ENCODE measurements around the gene DDX56. TPM values are rescaled to one million over a fixed set of nuclear protein-coding genes. Genes with fewer than 3 reads are reported as not detected.
"Not testable (repeated sequence)": the region's sequence is repeated elsewhere in the genome, so short reads cannot be mapped to it uniquely, and the experiment has no call there.

Gene DDX56
- total and polyA plus RNA-seq, 5 donors from 2014 or later, result 42.3 to 108 (median 47.8) TPM

DNA sequence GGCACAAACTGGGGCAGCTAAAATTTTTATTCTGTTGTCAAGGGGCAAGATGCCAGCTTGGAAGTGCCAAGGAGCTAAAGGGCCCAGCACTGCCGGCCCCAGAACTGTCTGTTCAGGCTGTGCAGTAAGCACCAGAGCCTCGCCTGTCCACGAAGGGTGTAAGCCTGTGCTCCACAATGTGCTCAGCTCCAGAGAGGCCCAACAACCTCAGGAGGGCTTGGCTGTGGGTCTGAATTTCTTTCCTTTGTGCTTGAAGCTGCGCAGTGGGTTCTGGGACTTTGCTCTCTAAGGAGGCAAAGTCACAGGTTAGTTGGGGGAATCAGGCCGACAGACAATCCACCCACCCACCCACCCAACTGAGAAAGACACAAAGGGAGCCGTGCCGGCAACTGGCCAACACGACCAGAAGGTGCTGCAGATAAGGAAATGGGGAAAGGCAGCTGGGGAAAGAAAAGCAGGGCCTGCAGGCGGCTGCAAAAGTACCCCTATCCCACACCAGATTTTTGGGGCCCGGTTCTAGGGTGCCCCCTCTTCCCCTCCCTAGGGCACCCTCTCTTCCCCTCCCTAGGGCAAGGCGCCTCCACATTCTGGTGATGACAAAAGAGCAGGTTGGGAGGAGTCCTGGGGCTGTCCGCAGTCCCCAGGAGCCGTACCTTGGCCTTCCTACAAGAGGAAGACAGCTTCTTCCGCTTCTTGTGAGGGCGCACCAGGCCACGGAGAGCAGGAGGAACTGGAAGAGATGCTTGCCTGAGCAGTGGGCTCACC, 7.7 kb downstream of the DDX56 start:
- Histone ChIP-seq H3K4me3 (ENCODE audit: low read depth, low read length) (no peak overlapping the region), H3K27me3 (ENCODE audit: control insufficient read depth, insufficient read depth, low read length) (no peaks in the 10 kb centered on the region), H3K4me1 (ENCODE audit: control insufficient read depth, insufficient read depth, low read length, poor library complexity, severe bottlenecking) (no peaks in the 10 kb centered on the region), H3K36me3 (ENCODE audit: control insufficient read depth, insufficient read depth, low read length) (peaks cover 59% of the 10 kb centered on the region), H3K9me3 (ENCODE audit: control insufficient read depth in 2 of 2, low read length in 2 of 2) (no peaks in the 10 kb centered on the region), H3K27ac (ENCODE audit: insufficient read depth, low read length, poor library complexity, severe bottlenecking) (no peak overlapping the region)
- Mint-ChIP-seq H3K36me3 (peaks cover 32% of the 10 kb centered on the region), H3K4me1 (peaks cover 0 to 18% (median 11%) of the 10 kb centered on the region in 4 donors), H3K4me3 (peak overlapping the region in 1 of 4 donors; percentile 68), H3K9me3 (no peaks in the 10 kb centered on the region), H3K27ac (peak overlapping the region; percentile 8 to 86 (median 75)), H3K27me3 (no peaks in the 10 kb centered on the region)
- ATAC-seq (ENCODE audit: low read depth in 2 of 2) (peak; percentile 16 to 34), DNase-seq (no peak)

- no peaks in the 10 kb centered on the region for H3K4me1 ChIP-seq (ENCODE audit: control insufficient read depth, insufficient read depth, low read length, poor library complexity, severe bottlenecking)
- Mint-ChIP-seq H3K4me3 (peak overlapping the region in 1 of 4 donors; percentile 68), H3K27me3 (no peaks in the 10 kb centered on the region), H3K9me3 (no peaks in the 10 kb centered on the region), H3K4me1 (peaks cover 0 to 18% (median 11%) of the 10 kb centered on the region in 4 donors), H3K27ac (peak overlapping the region; percentile 49 to 86 (median 75)), H3K36me3 (peaks cover 32% of the 10 kb centered on the region)
- H3K27ac ChIP-seq (ENCODE audit: insufficient read depth, low read length, poor library complexity, severe bottlenecking), result no peak overlapping the region
- H3K36me3 ChIP-seq (ENCODE audit: control insufficient read depth, insufficient read depth, low read length), result peaks cover 51% of the 10 kb centered on the region
- DNase-seq, result peak; percentile 42 to 60 (median 55)
- H3K4me3 ChIP-seq (ENCODE audit: low read depth, low read length), result no peak overlapping the region
- ATAC-seq (ENCODE audit: low read depth in 2 of 2), result peak; percentile 80 to 84
- no peaks in the 10 kb centered on the region for H3K9me3 ChIP-seq (ENCODE audit: control insufficient read depth in 2 of 2, low read length in 2 of 2)
- no peaks in the 10 kb centered on the region for H3K27me3 ChIP-seq (ENCODE audit: control insufficient read depth, insufficient read depth, low read length)
Observed at GRCh38 chr7:44565097-44565794, 8.5 kb downstream of the DDX56 start.

DNA sequence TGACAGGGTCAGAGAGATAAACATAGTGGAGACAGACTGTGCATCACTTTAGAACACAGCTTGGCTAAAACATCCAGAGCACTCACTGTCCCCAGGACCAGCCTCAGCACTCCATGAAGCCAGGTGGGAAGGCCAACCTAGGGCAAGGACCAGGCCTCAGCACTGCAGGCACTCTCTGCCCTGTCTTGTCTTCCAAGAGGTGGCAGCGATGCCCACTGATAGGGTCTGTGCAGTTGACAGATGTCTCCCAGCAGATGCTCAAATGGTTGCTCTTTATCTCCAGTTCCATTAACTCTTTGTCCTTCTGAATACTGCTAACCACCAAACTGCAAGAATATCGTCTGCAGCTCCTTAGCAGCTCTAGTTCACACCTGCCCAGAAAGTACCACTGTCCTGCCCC, 9.1 kb downstream of the DDX56 start:
- ATAC-seq (ENCODE audit: low read depth in 2 of 2) (no peak), DNase-seq (no peak)
- H3K4me3 ChIP-seq (ENCODE audit: low read depth, low read length), result no peak overlapping the region
- Mint-ChIP-seq H3K36me3 (peaks cover 28% of the 10 kb centered on the region), H3K27ac (peak overlapping the region in 2 of 3 donors; percentile 49 to 75), H3K4me3 (no peak overlapping the region), H3K27me3 (no peaks in the 10 kb centered on the region), H3K4me1 (peaks cover 0 to 18% (median 11%) of the 10 kb centered on the region in 4 donors), H3K9me3 (no peaks in the 10 kb centered on the region)
- H3K36me3 ChIP-seq (ENCODE audit: control insufficient read depth, insufficient read depth, low read length), result peaks cover 45% of the 10 kb centered on the region
- no peaks in the 10 kb centered on the region for H3K9me3 ChIP-seq (ENCODE audit: control insufficient read depth in 2 of 2, low read length in 2 of 2)
- no peaks in the 10 kb centered on the region for H3K27me3 ChIP-seq (ENCODE audit: control insufficient read depth, insufficient read depth, low read length)
- H3K4me1 ChIP-seq (ENCODE audit: control insufficient read depth, insufficient read depth, low read length, poor library complexity, severe bottlenecking), result no peaks in the 10 kb centered on the region
- no peak overlapping the region for H3K27ac ChIP-seq (ENCODE audit: insufficient read depth, low read length, poor library complexity, severe bottlenecking)

- Histone ChIP-seq H3K4me1 (ENCODE audit: control insufficient read depth, insufficient read depth, low read length, poor library complexity, severe bottlenecking) (no peaks in the 10 kb centered on the region), H3K36me3 (ENCODE audit: control insufficient read depth, insufficient read depth, low read length) (peaks cover 32% of the 10 kb centered on the region), H3K27ac (ENCODE audit: insufficient read depth, low read length, poor library complexity, severe bottlenecking) (no peak overlapping the region), H3K4me3 (ENCODE audit: low read depth, low read length) (no peak overlapping the region), H3K9me3 (ENCODE audit: control insufficient read depth in 2 of 2, low read length in 2 of 2) (no peaks in the 10 kb centered on the region), H3K27me3 (ENCODE audit: control insufficient read depth, insufficient read depth, low read length) (no peaks in the 10 kb centered on the region)
- Mint-ChIP-seq H3K4me1 (peaks cover 0 to 15% (median 10%) of the 10 kb centered on the region in 4 donors), H3K4me3 (no peak overlapping the region), H3K27me3 (no peaks in the 10 kb centered on the region), H3K9me3 (no peaks in the 10 kb centered on the region), H3K27ac (peak overlapping the region in 2 of 3 donors; percentile 35 to 36), H3K36me3 (peaks cover 16% of the 10 kb centered on the region)
- ATAC-seq (ENCODE audit: low read depth in 2 of 2) (no peak), DNase-seq (no peak)
Observed at GRCh38 chr7:44563171-44563679, 10.5 kb downstream of the DDX56 start.

DNA sequence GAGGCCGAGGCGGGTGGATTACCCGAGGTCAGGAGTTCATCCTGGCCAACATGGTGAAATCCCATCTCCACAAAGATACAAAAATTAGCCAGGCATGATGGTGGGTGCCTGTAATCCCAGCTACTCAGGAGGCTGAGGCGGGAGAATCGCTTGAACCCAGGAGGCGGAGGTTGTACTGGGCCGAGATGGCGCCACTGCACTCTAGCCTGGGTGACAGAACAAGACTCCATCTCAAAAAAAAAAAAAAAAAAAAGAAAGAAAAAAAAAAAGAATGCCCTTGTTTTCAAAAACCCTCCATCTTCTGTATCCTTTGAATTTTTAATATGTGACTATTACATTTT, 11.1 kb downstream of the DDX56 start:
- not testable (repeated sequence) for ATAC-seq (ENCODE audit: low read depth in 2 of 2); H3K9me3 ChIP-seq (ENCODE audit: control insufficient read depth in 2 of 2, low read length in 2 of 2); H3K4me1 ChIP-seq (ENCODE audit: control insufficient read depth, insufficient read depth, low read length, poor library complexity, severe bottlenecking); H3K27me3 ChIP-seq (ENCODE audit: control insufficient read depth, insufficient read depth, low read length); H3K4me3 ChIP-seq (ENCODE audit: low read depth, low read length); DNase-seq; H3K27ac Mint-ChIP-seq; H3K27ac ChIP-seq (ENCODE audit: insufficient read depth, low read length, poor library complexity, severe bottlenecking); H3K4me3 Mint-ChIP-seq; H3K27me3 Mint-ChIP-seq; H3K9me3 Mint-ChIP-seq
- H3K36me3 ChIP-seq (ENCODE audit: control insufficient read depth, insufficient read depth, low read length), result peaks cover 25% of the 10 kb centered on the region
- Mint-ChIP-seq H3K36me3 (peaks cover 12% of the 10 kb centered on the region), H3K4me1 (peaks cover 0 to 14% (median 9%) of the 10 kb centered on the region in 4 donors)

DNA sequence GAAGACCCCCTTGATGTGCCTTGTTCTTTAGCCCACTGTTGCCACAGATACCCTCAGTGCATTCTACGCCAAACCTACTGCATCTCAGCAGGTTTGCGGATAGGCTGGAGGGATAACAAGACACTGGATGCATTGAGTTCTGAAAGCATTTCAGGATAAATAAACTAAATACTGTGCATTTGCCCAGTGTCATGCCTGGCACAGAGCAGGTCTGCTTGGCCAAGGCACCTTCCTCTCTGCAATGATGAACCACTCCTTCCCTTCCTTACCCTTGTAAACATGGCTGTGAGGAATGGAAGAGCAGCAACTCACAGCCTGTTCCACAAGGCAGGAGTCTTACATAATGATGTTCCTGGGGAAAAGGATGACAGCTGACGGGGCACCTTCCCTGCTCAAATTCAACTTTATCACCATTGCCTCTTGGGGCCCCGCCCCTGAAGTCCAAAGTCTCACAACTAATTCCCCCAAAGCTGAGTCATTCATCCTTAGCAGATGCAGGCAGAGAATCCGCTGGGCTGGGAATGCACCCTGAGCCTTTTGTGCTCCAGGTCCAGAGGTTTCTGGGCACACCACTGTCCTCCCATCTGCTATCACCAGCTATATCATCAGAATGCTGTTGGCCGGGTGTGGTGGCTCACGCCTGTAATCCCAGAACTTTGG, 11.6 kb downstream of the DDX56 start:
- Mint-ChIP-seq H3K27ac (no peak overlapping the region), H3K9me3 (no peaks in the 10 kb centered on the region), H3K36me3 (peaks cover 7% of the 10 kb centered on the region), H3K27me3 (peaks cover 4% of the 10 kb centered on the region), H3K4me3 (no peak overlapping the region), H3K4me1 (peaks cover 0 to 9% (median 7%) of the 10 kb centered on the region in 4 donors)
- no peaks in the 10 kb centered on the region for H3K9me3 ChIP-seq (ENCODE audit: control insufficient read depth in 2 of 2, low read length in 2 of 2)
- H3K4me3 ChIP-seq (ENCODE audit: low read depth, low read length), result no peak overlapping the region
- no peaks in the 10 kb centered on the region for H3K4me1 ChIP-seq (ENCODE audit: control insufficient read depth, insufficient read depth, low read length, poor library complexity, severe bottlenecking)
- no peak overlapping the region for H3K27ac ChIP-seq (ENCODE audit: insufficient read depth, low read length, poor library complexity, severe bottlenecking)
- DNase-seq, result no peak
- ATAC-seq (ENCODE audit: low read depth in 2 of 2), result no peak
- H3K36me3 ChIP-seq (ENCODE audit: control insufficient read depth, insufficient read depth, low read length), result peaks cover 20% of the 10 kb centered on the region
- no peaks in the 10 kb centered on the region for H3K27me3 ChIP-seq (ENCODE audit: control insufficient read depth, insufficient read depth, low read length)

GRCh38 chr7:44561481-44561880, 12.2 kb downstream of the DDX56 start:
- H3K4me1 ChIP-seq (ENCODE audit: control insufficient read depth, insufficient read depth, low read length, poor library complexity, severe bottlenecking), result no peaks in the 10 kb centered on the region
- Mint-ChIP-seq H3K36me3 (peaks cover 7% of the 10 kb centered on the region), H3K4me3 (no peak overlapping the region), H3K27ac (no peak overlapping the region), H3K9me3 (no peaks in the 10 kb centered on the region), H3K4me1 (peaks cover 0 to 7% (median 5%) of the 10 kb centered on the region in 4 donors), H3K27me3 (peaks cover 9% of the 10 kb centered on the region)
- no peaks in the 10 kb centered on the region for H3K9me3 ChIP-seq (ENCODE audit: control insufficient read depth in 2 of 2, low read length in 2 of 2)
- H3K27ac ChIP-seq (ENCODE audit: insufficient read depth, low read length, poor library complexity, severe bottlenecking), result no peak overlapping the region
- no peak overlapping the region for H3K4me3 ChIP-seq (ENCODE audit: low read depth, low read length)
- H3K27me3 ChIP-seq (ENCODE audit: control insufficient read depth, insufficient read depth, low read length), result no peaks in the 10 kb centered on the region
- H3K36me3 ChIP-seq (ENCODE audit: control insufficient read depth, insufficient read depth, low read length), result peaks cover 17% of the 10 kb centered on the region
- DNase-seq (no peak), ATAC-seq (ENCODE audit: low read depth in 2 of 2) (no peak)

Data from CD4-positive, CD25-positive, alpha-beta regulatory T cell (primary cell).